ENCODE results near the gene OLFM3.

DNA sequence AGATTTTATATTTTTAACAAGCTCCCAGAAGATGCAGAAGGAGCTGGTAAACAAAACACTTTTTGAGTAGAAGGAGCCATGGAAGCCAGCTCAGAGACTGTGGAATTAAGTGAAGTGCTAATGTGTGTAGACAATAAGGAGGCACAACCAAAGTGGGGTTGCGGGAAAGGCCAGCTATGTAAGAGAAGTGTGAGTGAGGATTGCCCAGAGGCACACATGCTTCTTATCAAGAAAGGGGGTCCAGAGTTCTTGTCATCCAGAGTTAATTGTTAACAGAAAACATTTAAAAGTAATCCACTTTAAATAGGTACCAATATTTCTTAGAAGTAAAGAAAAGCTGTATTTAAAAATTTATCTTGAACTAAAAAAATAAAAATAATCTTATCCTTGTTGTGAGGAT is 136.8 kb downstream of the OLFM3 start:
- no peak for TF ChIP-seq CTCF (IDR thresholded peaks at IDR 0.05)
- TF ChIP-seq ZFX (IDR thresholded peaks at IDR 0.05; ENCODE audit: borderline replicate concordance): no peak

Measured in 22Rv1 (cell line).